ENCODE data around the gene LGR4.

DNA sequence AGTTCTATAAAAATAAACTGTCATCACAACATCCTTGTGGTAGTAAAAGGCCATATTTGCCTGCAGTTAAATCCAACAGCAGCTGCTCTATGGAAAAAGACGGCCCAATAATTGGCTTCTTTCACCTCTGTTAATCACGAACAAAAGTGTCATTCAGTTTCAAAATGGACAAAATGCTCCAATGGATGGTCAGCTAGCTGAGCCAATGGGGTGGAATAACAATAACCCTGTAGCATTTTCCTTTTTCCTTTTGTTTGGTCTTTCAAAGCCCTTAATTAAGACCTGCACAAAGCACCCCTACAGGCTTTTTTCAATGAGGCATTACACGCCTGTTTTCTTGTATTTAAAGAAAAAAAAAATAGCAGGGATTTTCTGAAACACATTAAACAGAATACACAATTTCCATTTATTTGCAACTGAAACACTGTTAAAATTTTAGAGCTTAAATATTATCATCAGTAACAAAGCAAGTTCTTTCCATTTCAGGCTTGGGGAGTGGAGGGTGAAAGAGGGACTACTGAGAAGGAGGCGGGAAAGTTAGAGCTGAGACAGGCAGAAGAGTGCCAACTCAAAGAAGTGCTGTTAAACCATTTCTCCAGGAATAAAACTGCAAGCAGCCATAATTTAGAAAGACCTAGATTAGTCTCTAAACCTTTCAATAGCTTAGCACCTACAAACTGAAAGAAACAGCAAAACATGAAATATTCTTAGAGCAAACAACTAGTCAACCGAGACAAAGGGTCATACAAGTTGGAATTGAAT lies 28.7 kb downstream of the LGR4 start:
- TF ChIP-seq CTCF (conservative IDR thresholded peaks at IDR 0.05) (no peak), EZH2 (IDR thresholded peaks at IDR 0.05; ENCODE audit: low read depth) (no peak)

All from PC-9 (cell line).